GM21619 (cell line): ENCODE results near the gene COL7A1.

Experiments
- ATAC-seq: cut with Tn5 transposase; IDR thresholded peaks from one replicate; pipeline ENCODE4 v1.9.1; 2021; ENCODE audit not compliant: unreplicated experiment

The COL7A1 gene

DNA sequence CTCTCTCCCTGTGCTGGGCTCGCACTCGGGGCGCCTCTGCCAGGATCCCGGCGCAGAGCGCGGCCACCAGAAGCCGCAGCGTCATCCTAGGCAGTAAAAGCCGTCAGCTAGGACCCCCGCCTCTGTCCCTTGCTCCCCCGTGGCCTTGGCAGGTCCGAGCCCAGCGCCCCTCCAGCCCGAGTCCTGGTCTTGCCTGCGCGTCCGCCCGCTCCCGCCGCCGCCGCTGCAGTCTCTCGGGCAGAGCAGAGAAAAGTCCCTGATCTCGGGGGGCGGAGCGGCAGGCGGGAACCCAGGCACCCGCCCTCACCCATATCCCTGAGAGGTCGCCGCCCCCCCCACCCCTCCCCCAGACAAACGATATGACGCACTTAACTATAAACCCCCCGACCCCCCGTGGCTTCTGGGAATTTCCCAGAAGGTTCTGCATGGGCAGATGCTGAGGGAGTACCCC is at the start of gene COL7A1:
TSS of gene COL7A1 (minus strand) at position 255 of the 451 bp plus-strand sequence. CDS start at position 85, 170 bp downstream.
- ATAC-seq = no peak

GRCh38 chr3:48642605-48643004 is 47.5 kb upstream of the COL7A1 start:
- no peak for ATAC-seq

DNA sequence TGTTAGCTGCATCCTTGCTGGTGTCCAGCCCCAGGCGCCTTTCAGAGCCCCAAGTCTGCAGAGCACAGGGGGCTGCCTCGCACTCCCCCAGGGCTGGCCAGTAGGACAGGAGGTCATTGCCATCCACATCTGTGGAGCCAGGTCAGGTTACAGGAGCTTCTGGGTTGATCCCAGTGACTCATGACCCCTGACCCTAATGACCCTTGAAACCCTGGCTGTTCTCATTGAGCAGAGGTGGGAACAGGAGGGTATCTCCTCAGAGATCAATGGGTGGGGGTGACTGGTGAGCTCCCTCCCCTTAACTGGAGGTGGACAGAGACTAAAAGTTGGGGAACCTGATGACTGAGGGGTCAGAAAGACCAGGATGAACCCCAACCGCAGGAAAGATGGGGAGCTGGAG is 46.3 kb upstream of the COL7A1 start:
- ATAC-seq = no peak

- no peak for ATAC-seq
Observed at GRCh38 chr3:48639944-48640606, 44.9 kb upstream of the COL7A1 start.

GRCh38 chr3:48637305-48637704 is 42.2 kb upstream of the COL7A1 start:
- ATAC-seq = no peak

- no peak for ATAC-seq
Observed at GRCh38 chr3:48636149-48636655, 41.1 kb upstream of the COL7A1 start.

DNA sequence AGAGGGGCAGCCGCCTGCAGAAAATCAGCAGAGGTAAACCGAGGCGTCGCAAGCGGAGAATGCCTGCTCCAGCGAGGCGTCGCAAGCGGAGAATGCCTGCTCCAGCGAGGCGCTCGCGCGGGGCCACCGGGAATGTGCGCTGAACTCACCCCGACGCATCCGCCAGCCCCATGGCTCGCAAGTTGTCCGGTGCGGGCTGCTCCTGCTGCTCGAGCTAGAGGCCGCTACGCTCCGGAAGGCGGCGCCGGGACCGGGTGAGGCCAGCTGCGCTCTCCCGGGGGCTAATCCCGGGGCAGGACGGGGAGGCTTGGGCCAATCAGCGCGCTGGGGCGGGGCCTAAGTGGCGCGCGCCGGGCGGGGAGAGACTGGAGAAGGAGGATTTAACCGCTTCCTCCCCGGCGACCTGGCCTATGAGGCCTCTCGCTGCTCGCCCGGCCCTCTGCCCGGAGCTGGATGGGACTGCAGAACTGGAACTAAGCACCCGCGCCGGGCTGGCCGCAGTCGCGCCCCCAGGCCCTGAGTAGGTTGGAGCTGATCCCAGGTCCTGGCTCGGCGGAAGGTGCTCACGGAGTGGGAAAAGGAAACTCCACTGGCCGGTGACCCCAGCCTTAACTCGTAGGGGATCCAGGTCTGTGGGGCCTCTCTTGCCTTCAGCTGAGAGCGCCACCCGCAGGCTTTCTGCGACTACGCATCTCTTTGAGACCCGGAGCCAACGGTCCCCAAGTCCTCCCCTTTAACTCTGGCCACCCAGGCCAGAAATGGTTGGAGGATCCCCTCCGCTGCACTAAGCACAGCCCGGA is 40.3 kb upstream of the COL7A1 start, which contains the start of gene SLC26A6:
TSS of gene SLC26A6 (minus strand) at position 240 of the 800 bp plus-strand sequence. CDS start at position 172, 68 bp downstream.
- peak; percentile 84 for ATAC-seq

DNA sequence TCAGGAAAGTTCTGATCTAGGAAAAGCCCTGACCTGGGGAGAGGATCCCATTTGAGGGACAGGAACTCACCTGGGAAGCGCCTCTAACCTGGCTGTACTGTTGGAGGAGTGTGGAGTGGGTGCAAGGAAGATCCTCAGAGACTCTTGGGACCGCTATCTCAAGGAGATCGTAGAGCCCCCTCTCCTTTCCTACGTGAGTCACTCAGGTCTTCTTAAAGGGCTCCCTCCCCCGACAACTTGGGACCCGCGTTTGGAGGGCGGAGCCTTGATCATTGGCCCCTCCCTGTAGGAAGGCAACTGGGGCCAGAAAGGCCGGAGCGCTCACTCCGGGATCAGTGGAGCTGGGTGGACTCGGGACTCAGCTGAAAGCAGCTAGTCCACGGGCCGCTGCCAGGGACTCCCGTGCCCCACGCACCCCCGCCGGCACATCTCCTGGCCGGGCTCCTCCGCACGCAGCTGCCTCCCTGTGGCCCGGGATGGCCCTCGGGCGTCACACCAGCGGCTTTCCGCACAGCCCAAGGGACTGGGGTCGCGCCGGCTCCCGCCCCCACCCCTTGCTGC is 39.6 kb upstream of the COL7A1 start:
- peak; percentile 17 for ATAC-seq

GRCh38 chr3:48633743-48634142 is 38.6 kb upstream of the COL7A1 start:
- ATAC-seq = no peak

DNA sequence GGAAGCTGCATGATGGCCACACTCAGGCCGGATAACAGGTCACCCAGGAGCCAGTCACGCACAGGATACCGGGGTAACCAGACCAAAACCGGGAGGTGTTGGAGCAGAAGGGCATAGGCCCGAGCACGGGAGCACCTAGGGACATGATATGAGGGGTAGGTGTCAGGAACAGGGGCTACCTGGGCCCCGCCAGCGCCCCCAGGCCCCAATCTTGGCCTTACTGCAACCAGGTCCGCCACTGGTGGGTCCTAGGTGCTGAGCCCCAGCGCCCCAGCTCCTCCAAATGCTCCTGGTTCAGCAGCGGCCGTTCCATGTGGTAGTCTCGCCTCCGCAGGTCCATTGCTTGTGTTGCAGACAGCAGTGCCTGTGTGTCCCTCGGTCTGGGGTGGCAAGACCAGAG is 38.1 kb upstream of the COL7A1 start:
- no peak for ATAC-seq

- no peak for ATAC-seq
Observed at GRCh38 chr3:48631516-48632448, 36.7 kb upstream of the COL7A1 start.

DNA sequence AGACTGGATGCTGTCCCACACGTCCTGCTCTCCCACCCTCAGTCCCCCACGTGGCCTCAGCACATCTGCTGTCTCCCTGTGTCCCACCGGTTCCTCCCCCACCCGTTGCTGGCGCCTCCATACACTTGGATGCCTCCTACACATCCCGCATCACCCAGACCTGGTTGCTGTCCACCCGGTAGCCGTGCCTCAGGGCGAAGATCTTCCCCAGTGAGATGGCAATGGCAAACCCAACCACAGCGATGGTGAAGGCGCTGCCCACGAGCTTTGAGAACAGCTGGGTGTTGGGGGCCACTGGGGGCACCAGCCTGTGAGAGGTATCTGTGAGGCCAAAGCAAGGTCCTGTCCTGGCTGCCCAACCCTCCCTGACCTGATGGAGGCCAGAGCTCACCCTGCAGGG is 35.7 kb upstream of the COL7A1 start:
- no peak for ATAC-seq

GRCh38 chr3:48630407-48630806 is 35.3 kb upstream of the COL7A1 start:
- no peak for ATAC-seq

- no peak for ATAC-seq
Observed at GRCh38 chr3:48629894-48630293, 34.8 kb upstream of the COL7A1 start.

GRCh38 chr3:48628277-48629017 is 33.3 kb upstream of the COL7A1 start:
- ATAC-seq = no peak

DNA sequence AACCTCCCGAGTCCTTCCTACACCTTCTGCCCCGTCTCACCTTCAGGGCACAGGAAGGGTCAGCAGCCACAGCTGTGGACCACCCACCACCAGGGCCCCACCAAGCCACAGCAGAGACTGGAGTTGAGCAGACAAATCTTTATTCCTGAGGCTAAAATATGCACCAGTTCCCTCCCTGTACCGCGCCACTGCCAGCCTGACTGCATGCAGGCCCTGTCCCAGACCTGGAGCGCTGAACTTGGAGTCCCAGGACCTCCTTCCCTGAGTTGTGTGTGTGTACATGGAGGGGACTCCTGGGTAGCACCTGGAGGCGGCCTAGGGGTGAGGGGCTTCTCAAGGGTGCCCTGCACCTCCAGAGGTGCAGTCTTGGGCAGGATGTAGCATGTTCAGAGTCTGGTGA is 30.5 kb upstream of the COL7A1 start:
- no peak for ATAC-seq

DNA sequence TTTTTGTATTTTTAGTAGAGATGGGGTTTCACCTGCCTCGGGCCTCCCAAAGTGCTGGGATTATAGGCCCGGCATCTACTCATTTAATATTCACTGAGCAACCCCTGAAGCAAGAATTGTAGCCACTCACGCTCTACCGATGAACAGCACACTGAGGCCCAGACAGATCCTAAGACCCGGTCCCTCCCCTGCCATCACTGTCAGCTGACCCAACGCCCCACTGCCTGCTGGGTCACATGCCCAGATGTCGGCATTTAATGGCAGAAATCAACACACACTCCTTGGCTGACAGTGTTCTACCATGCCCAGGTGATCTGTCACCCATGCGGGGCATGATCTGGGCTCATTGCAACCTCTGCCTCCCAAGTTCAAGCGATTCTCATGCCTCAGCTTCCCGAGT is 29.6 kb upstream of the COL7A1 start:
- no peak for ATAC-seq

- ATAC-seq = no peak
Observed at GRCh38 chr3:48623851-48624547, 28.9 kb upstream of the COL7A1 start.

DNA sequence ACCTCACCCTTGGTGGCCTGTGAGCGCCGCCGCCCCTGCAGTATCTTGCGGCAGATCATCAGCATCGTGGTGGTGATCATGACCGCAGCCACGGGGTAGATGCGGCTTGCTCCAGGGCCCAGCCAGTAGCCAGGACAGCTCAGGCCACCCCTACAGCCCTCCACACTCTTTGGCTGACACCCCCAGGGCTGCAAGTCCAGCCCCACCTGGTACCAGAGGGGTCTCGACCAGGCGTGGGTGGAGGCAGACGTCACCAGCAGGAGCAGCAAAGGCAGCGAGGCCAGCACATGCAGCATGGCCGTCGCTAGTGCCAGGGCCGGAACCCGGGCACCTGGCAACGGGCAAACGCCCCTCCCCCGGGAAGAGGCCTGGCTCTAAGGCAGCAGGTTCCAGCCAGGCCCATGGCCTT is 26.3 kb upstream of the COL7A1 start, which contains the start of gene TMEM89:
TSS of gene TMEM89 (minus strand) at position 309 of the 409 bp plus-strand sequence. CDS start at position 296, 13 bp downstream.
- ATAC-seq = no peak
